NCI-H128 (cell line): ENCODE measurements around the gene DNAJC22.
"Not testable (repeated sequence)": the region's sequence is repeated elsewhere in the genome, so short reads cannot be mapped to it uniquely, and the experiment has no call there.

ENCODE experiments used
- DNase-seq: peaks from one replicate; lab custom pipeline; 2025; ENCODE audit not compliant: unreplicated experiment; lab: John Stamatoyannopoulos, UW

Gene DNAJC22

GRCh38 chr12:49369411-49370145, 22.9 kb downstream of the DNAJC22 start:
- no peak for DNase-seq

- DNase-seq: no peak
Observed at GRCh38 chr12:49370539-49370938, 23.9 kb downstream of the DNAJC22 start.

GRCh38 chr12:49375406-49375805, 28.7 kb downstream of the DNAJC22 start:
- no peak for DNase-seq

GRCh38 chr12:49377386-49377785, 30.7 kb downstream of the DNAJC22 start:
- no peak for DNase-seq

GRCh38 chr12:49380184-49380583, 33.5 kb downstream of the DNAJC22 start:
- DNase-seq: not testable (repeated sequence)

GRCh38 chr12:49388682-49389386, 42.1 kb downstream of the DNAJC22 start:
- no peak for DNase-seq

GRCh38 chr12:49389387-49389703, 42.7 kb downstream of the DNAJC22 start:
- no peak for DNase-seq

- no peak for DNase-seq
Observed at GRCh38 chr12:49397000-49397399, 50.3 kb downstream of the DNAJC22 start.

GRCh38 chr12:49400304-49400703, 53.6 kb downstream of the DNAJC22 start:
- no peak for DNase-seq
